C4-2B (cell line): ENCODE measurements around the gene KCNAB2.

Source experiments
- ZFX ChIP-seq: fragments of 450-650 bp; IDR thresholded peaks from 2 replicates; pipeline ENCODE4 v1.6.1; 2017
- TF ChIP-seq, protein P1 (sequence below): fragments of 450-650 bp; conservative IDR thresholded peaks from 2 replicates; pipeline ENCODE4 v1.5.1; 2017; ENCODE audit warnings: mild to moderate bottlenecking

DNA sequence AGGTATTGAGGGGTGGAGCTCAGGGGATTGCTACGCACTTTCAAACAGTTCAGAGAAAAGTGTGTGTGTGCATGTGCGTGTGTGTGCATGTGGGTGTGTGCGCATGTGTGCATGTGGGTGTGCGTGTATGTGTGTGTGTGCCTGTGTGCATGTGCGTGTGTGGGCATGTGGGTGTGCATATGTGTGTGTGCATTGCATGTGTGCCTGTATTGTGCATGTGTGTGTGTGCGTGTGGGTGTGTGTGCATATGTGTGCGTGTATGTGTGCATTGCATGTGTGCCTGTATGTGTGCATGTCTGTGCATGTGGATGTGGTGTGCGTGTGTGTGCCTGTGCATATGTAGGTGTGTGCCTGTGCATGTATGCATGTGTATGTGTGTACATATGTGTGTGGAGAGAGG, 12.6 kb upstream of the KCNAB2 start:
- TF ChIP-seq, protein P1, sequence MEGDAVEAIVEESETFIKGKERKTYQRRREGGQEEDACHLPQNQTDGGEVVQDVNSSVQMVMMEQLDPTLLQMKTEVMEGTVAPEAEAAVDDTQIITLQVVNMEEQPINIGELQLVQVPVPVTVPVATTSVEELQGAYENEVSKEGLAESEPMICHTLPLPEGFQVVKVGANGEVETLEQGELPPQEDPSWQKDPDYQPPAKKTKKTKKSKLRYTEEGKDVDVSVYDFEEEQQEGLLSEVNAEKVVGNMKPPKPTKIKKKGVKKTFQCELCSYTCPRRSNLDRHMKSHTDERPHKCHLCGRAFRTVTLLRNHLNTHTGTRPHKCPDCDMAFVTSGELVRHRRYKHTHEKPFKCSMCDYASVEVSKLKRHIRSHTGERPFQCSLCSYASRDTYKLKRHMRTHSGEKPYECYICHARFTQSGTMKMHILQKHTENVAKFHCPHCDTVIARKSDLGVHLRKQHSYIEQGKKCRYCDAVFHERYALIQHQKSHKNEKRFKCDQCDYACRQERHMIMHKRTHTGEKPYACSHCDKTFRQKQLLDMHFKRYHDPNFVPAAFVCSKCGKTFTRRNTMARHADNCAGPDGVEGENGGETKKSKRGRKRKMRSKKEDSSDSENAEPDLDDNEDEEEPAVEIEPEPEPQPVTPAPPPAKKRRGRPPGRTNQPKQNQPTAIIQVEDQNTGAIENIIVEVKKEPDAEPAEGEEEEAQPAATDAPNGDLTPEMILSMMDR = no peak
- TF ChIP-seq ZFX = no peak
